MM.1S (cell line): ENCODE data around the gene THUMPD3.

ENCODE experiments used
- CTCF ChIP-seq: fragments of 300-600 bp; sonication (generic); IDR thresholded peaks from 2 replicates; pipeline ENCODE4 v1.5.1; 2016; ENCODE audit warnings: antibody characterized with exemption, low read length, mixed read lengths
- EZH2phosphoT487 ChIP-seq: fragments of 300-600 bp; sonication (generic); IDR thresholded peaks from 2 replicates; pipeline ENCODE4 v1.6.1; 2018; ENCODE audit warnings: antibody characterized with exemption, low read length

- no peak for TF ChIP-seq CTCF
- no peak for TF ChIP-seq EZH2phosphoT487
Measured at GRCh38 chr3:9428411-9428810, 65.6 kb downstream of the THUMPD3 start.
